ENCODE results near the gene SCN5A. TPM values are rescaled to one million over a fixed set of nuclear protein-coding genes. Genes with fewer than 3 reads are reported as not detected.

SCN5A gene
- total RNA-seq, 4 donors from 2014 or later, result 0.50 to 1.7 (median 0.81) TPM; not detected in 1

GRCh38 chr3:38648659-38649499 lies 608 bp downstream of the SCN5A start:
- no peak for TF ChIP-seq CTCF (IDR thresholded peaks at IDR 0.05)
- H3K4me1 ChIP-seq, result peaks cover 0 to 25% (median 12%) of the 10 kb centered on the region in 3 donors
- H3K36me3 ChIP-seq, result no peaks in the 10 kb centered on the region
- peak overlapping the region; percentile 19 to 62 for H3K4me3 ChIP-seq
- WGBS, 2 donors (ENCODE audit: low coverage in 1 of 2), result 0% methylated on average over 3 of the region's 56 CpGs; no CpG with 5 or more reads in 1 of the 2 donors
- H3K27me3 ChIP-seq, result peaks cover 87% of the 10 kb centered on the region
- peak; percentile 10 for ATAC-seq
- peak overlapping the region in 1 of 4 donors; percentile 29 for H3K27ac ChIP-seq
- no peaks in the 10 kb centered on the region for H3K9me3 ChIP-seq

DNA sequence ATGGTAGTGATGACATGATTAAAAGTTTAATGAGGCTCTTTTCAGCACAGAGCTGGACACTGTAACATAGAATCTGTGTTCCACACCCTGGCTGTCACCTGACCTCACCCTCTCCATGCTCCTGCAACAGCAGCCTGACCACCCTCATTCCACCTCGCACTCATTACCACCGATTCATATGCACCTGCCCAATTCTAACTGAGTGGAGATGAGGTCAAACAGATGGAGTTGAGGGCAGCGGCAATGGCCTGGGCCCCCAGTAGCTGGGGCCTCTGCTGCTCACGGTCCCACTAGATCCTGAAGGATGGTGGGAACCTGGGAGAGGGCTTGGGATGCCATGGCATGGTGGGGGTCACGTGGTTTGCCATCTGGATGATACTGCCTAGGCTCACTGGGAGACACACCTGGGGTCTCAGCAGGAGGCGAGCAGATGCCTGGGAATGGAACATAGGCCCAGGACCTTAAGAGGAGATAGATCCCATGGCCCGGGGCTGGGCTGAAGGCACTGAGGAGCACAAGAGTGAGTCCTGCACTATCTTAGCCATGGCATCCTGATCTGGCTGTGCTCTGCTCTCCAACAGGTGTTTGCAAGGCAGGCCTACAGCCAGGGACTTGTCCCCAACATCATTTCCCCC lies 1.3 kb downstream of the SCN5A start:
- Histone ChIP-seq H3K36me3 (no peaks in the 10 kb centered on the region), H3K27ac (no peak overlapping the region), H3K4me3 (no peak overlapping the region), H3K9me3 (no peaks in the 10 kb centered on the region), H3K27me3 (peaks cover 85% of the 10 kb centered on the region), H3K4me1 (peaks cover 0 to 25% (median 12%) of the 10 kb centered on the region in 3 donors)
- TF ChIP-seq POLR2AphosphoS5 (IDR thresholded peaks at IDR 0.05), result no peak
- no peak for TF ChIP-seq EP300 (IDR thresholded peaks at IDR 0.05)
- no peak for TF ChIP-seq CTCF (IDR thresholded peaks at IDR 0.05)
- no peak for TF ChIP-seq POLR2A (IDR thresholded peaks at IDR 0.05)
- WGBS, 2 donors (ENCODE audit: low coverage in 1 of 2), result 77% methylated on average over 3 of the region's 7 CpGs; no CpG with 5 or more reads in 1 of the 2 donors
- ATAC-seq, result no peak

- H3K4me3 ChIP-seq, result no peak overlapping the region
- H3K4me1 ChIP-seq, result peaks cover 0 to 25% (median 12%) of the 10 kb centered on the region in 3 donors
- H3K9me3 ChIP-seq, result no peaks in the 10 kb centered on the region
- no peaks in the 10 kb centered on the region for H3K36me3 ChIP-seq
- WGBS, 2 donors (ENCODE audit: low coverage in 1 of 2), result 93 to 100% methylated on average over 2 to 7 of the region's 7 CpGs
- peaks cover 87% of the 10 kb centered on the region for H3K27me3 ChIP-seq
- no peak for ATAC-seq
- H3K27ac ChIP-seq, result no peak overlapping the region
- TF ChIP-seq EP300 (IDR thresholded peaks at IDR 0.05) (no peak), CTCF (IDR thresholded peaks at IDR 0.05) (no peak), POLR2A (IDR thresholded peaks at IDR 0.05) (no peak), POLR2AphosphoS5 (IDR thresholded peaks at IDR 0.05) (no peak)
These were observed 2.1 kb downstream of the SCN5A start for GRCh38 chr3:38647217-38647970.

GRCh38 chr3:38646630-38647029 lies 2.9 kb downstream of the SCN5A start:
- peaks cover 87% of the 10 kb centered on the region for H3K27me3 ChIP-seq
- H3K4me1 ChIP-seq, result peaks cover 0 to 25% (median 12%) of the 10 kb centered on the region in 3 donors
- no peak overlapping the region for H3K4me3 ChIP-seq
- H3K9me3 ChIP-seq, result no peaks in the 10 kb centered on the region
- no peak overlapping the region for H3K27ac ChIP-seq
- TF ChIP-seq CTCF (IDR thresholded peaks at IDR 0.05), result no peak
- no peak for TF ChIP-seq EP300 (IDR thresholded peaks at IDR 0.05)
- no peak for TF ChIP-seq POLR2A (IDR thresholded peaks at IDR 0.05)
- no peak for TF ChIP-seq POLR2AphosphoS5 (IDR thresholded peaks at IDR 0.05)
- WGBS, 2 donors (ENCODE audit: low coverage in 1 of 2), result 89 to 92% methylated on average over 1 to 2 of the region's 3 CpGs
- no peak for ATAC-seq
- H3K36me3 ChIP-seq, result no peaks in the 10 kb centered on the region
